IMR-90 (cell line): ENCODE data around the gene UTP11. TPM values are rescaled to one million over a fixed set of nuclear protein-coding genes. Genes with fewer than 3 reads are reported as not detected.

Experiments used
- ATAC-seq: fragments of 200-7000 bp; cut with Tn5 transposase; 2 replicates; pipeline ENCODE4 v1.9.1; 2020; ENCODE audit warnings: low read depth, mild to moderate bottlenecking, moderate library complexity
- BruUV-seq: library from RNA; stranded (reverse); fragments of 400-500 nt; replicated peaks from 2 replicates; lab custom pipeline; 2021; lab: Mats Ljungman, UMichigan
- CTCF ChIA-PET: fragments of 300-600 bp; formaldehyde crosslinking; extraction: SDS; loops from one replicate; lab custom pipeline; 2021; ENCODE audit warnings: antibody characterized with exemption; lab: Yijun Ruan, JAX
- POLR2A ChIA-PET: fragments of 300-600 bp; sonication (Branson Sonifier 250); formaldehyde crosslinking; loops from one replicate; lab custom pipeline; 2022; ENCODE audit warnings: antibody characterized with exemption; ENCODE audit not compliant: unreplicated experiment; lab: Charles Lee
- DNase-seq: peaks from one replicate; pipeline ENCODE4 v3.0.0; 2013
- H2AFZ ChIP-seq: replicated peaks from 2 replicates; pipeline ENCODE3; 2013; ENCODE audit warnings: low read length, mild to moderate bottlenecking; ENCODE audit not compliant: poor library complexity
- H2AK5ac ChIP-seq: 2 replicates; pipeline ENCODE4 v1.6.1; 2013; ENCODE audit warnings: low read depth, low read length, inconsistent platforms
- H2AK9ac ChIP-seq: replicated peaks from 2 replicates; pipeline ENCODE3; 2013; ENCODE audit warnings: mild to moderate bottlenecking, low read depth, low read length, moderate library complexity; ENCODE audit not compliant: poor library complexity
- H2BK120ac ChIP-seq: 2 replicates; pipeline ENCODE4 v1.6.1; 2013; ENCODE audit warnings: low read depth, low read length, inconsistent platforms
- H2BK15ac ChIP-seq: 3 replicates; pipeline ENCODE4 v1.6.1; 2013; ENCODE audit warnings: low read depth, low read length, inconsistent platforms
- H2BK20ac ChIP-seq: 2 replicates; pipeline ENCODE4 v1.6.1; 2013; ENCODE audit warnings: low read depth, mild to moderate bottlenecking, inconsistent platforms, low read length, moderate library complexity
- H2BK5ac ChIP-seq: 2 replicates; pipeline ENCODE4 v1.6.1; 2013; ENCODE audit warnings: mild to moderate bottlenecking, low read depth, low read length, inconsistent platforms; ENCODE audit not compliant: poor library complexity, severe bottlenecking
- H3K14ac ChIP-seq: replicated peaks from 2 replicates; pipeline ENCODE4 v1.6.1; 2013; ENCODE audit warnings: low read depth, low read length, inconsistent platforms
- H3K18ac ChIP-seq: 2 replicates; pipeline ENCODE4 v1.6.1; 2013; ENCODE audit warnings: low read depth, low read length, control low read depth
- H3K23ac ChIP-seq: 2 replicates; pipeline ENCODE4 v1.6.1; 2013; ENCODE audit warnings: low read depth, low read length, inconsistent platforms
- H3K27ac ChIP-seq: 2 replicates; pipeline ENCODE4 v1.5.1; 2013; ENCODE audit warnings: mild to moderate bottlenecking, control low read depth, low read length; ENCODE audit not compliant: insufficient read depth
- H3K27me3 ChIP-seq: 2 replicates; pipeline ENCODE4 v1.6.1; 2013; ENCODE audit warnings: low read length; ENCODE audit not compliant: control insufficient read depth, insufficient read depth
- H3K36me3 ChIP-seq: 2 replicates; pipeline ENCODE4 v1.6.1; 2013; ENCODE audit warnings: low read length, mixed read lengths; ENCODE audit not compliant: control insufficient read depth, insufficient read depth
- H3K4ac ChIP-seq: 2 replicates; pipeline ENCODE4 v1.6.1; 2013; ENCODE audit warnings: low read depth, low read length, inconsistent platforms
- H3K4me1 ChIP-seq: 2 replicates; pipeline ENCODE4 v1.6.1; 2013; ENCODE audit warnings: low read length, mixed read lengths; ENCODE audit not compliant: control insufficient read depth, insufficient read depth
- H3K4me2 ChIP-seq: 2 replicates; pipeline ENCODE4 v1.6.1; 2013; ENCODE audit warnings: low read depth, mild to moderate bottlenecking, control low read depth, low read length, moderate library complexity
- H3K4me3 ChIP-seq: 2 replicates; pipeline ENCODE4 v1.5.1; 2013; ENCODE audit warnings: low read depth, mild to moderate bottlenecking, control low read depth, low read length, moderate library complexity; ENCODE audit not compliant: insufficient read depth
- H3K56ac ChIP-seq: 2 replicates; pipeline ENCODE4 v1.6.1; 2013; ENCODE audit warnings: low read length, inconsistent platforms; ENCODE audit not compliant: insufficient read depth; ENCODE audit errors: extremely low read depth
- H3K79me1 ChIP-seq, 2 experiments: 2 replicates each; pipeline ENCODE4 v1.6.1; 2013; ENCODE audit warnings: low read length in 2 of 2, inconsistent platforms in 1 of 2, low read depth in 1 of 2
- H3K9ac ChIP-seq: 2 replicates; pipeline ENCODE4 v1.6.1; 2013; ENCODE audit warnings: low read depth, low read length, control low read depth
- H3K9me1 ChIP-seq: 2 replicates; pipeline ENCODE4 v1.6.1; 2013; ENCODE audit warnings: low read length, inconsistent platforms; ENCODE audit not compliant: insufficient read depth
- H3K9me3 ChIP-seq: 2 replicates; pipeline ENCODE4 v1.6.1; 2013; ENCODE audit warnings: low read length; ENCODE audit not compliant: control insufficient read depth, insufficient read depth
- H4K20me1 ChIP-seq: 2 replicates; pipeline ENCODE4 v1.6.1; 2013; ENCODE audit warnings: low read length, inconsistent platforms; ENCODE audit not compliant: insufficient read depth
- H4K5ac ChIP-seq: 2 replicates; pipeline ENCODE4 v1.6.1; 2013; ENCODE audit warnings: mild to moderate bottlenecking, low read depth, low read length, control low read depth
- H4K8ac ChIP-seq, 2 experiments: 2 replicates each; pipeline ENCODE4 v1.6.1; 2013; ENCODE audit warnings: low read depth in 2 of 2, low read length in 2 of 2, control low read depth in 1 of 2, inconsistent platforms in 1 of 2
- H4K91ac ChIP-seq: 2 replicates; pipeline ENCODE4 v1.6.1; 2013; ENCODE audit warnings: low read depth, low read length, inconsistent platforms; ENCODE audit not compliant: insufficient read depth
- BHLHE40 ChIP-seq: fragments of 150-350 bp; IDR thresholded peaks from 2 replicates; pipeline ENCODE4 v1.6.1; 2016; ENCODE audit warnings: mild to moderate bottlenecking, low read depth, low read length
- CEBPB ChIP-seq: IDR thresholded peaks from 2 replicates; pipeline ENCODE4 v1.6.1; 2012; ENCODE audit warnings: low read depth, low read length, improper control_type of control experiment
- CHD1 ChIP-seq: IDR thresholded peaks from 2 replicates; pipeline ENCODE4 v1.6.1; 2012; ENCODE audit warnings: low read depth, low read length, improper control_type of control experiment
- CTCF ChIP-seq: conservative IDR thresholded peaks from 2 replicates; pipeline ENCODE4 v1.5.1; 2012; ENCODE audit warnings: mild to moderate bottlenecking, low read depth, low read length, improper control_type of control experiment
- ELK1 ChIP-seq: fragments of 150-350 bp; IDR thresholded peaks from 2 replicates; pipeline ENCODE4 v1.6.1; 2016; ENCODE audit warnings: low read depth, mild to moderate bottlenecking, low read length, moderate library complexity, borderline replicate concordance
- FOS ChIP-seq: fragments of 150-350 bp; IDR thresholded peaks from 2 replicates; pipeline ENCODE4 v1.6.1; 2016; ENCODE audit warnings: low read depth, low read length
- MAFK ChIP-seq: IDR thresholded peaks from 2 replicates; pipeline ENCODE4 v1.6.1; 2012; ENCODE audit warnings: low read depth, low read length, improper control_type of control experiment
- MAZ ChIP-seq: IDR thresholded peaks from 2 replicates; pipeline ENCODE4 v1.6.1; 2012; ENCODE audit warnings: low read depth, mild to moderate bottlenecking, low read length, improper control_type of control experiment, moderate library complexity, borderline replicate concordance
- MXI1 ChIP-seq: IDR thresholded peaks from 2 replicates; pipeline ENCODE4 v1.6.1; 2012; ENCODE audit warnings: low read depth, mild to moderate bottlenecking, low read length, moderate library complexity, borderline replicate concordance
- NFE2L2 ChIP-seq: fragments of 150-350 bp; IDR thresholded peaks from 2 replicates; pipeline ENCODE4 v1.6.1; 2016; ENCODE audit warnings: low read depth, mild to moderate bottlenecking, low read length
- POLR2A ChIP-seq: IDR thresholded peaks from 2 replicates; pipeline ENCODE4 v1.6.1; 2012; ENCODE audit warnings: mild to moderate bottlenecking, low read depth, low read length
- RAD21 ChIP-seq: IDR thresholded peaks from 2 replicates; pipeline ENCODE4 v1.6.1; 2012; ENCODE audit warnings: low read length, improper control_type of control experiment
- RCOR1 ChIP-seq: IDR thresholded peaks from 2 replicates; pipeline ENCODE4 v1.6.1; 2012; ENCODE audit warnings: mild to moderate bottlenecking, low read length, improper control_type of control experiment; ENCODE audit not compliant: insufficient replicate concordance
- RFX5 ChIP-seq: IDR thresholded peaks from 2 replicates; pipeline ENCODE4 v1.8.0; 2012; ENCODE audit warnings: low read depth, mild to moderate bottlenecking, low read length, moderate library complexity
- SMC3 ChIP-seq: fragments of 150-350 bp; IDR thresholded peaks from 2 replicates; pipeline ENCODE4 v1.6.1; 2016; ENCODE audit warnings: low read depth, mild to moderate bottlenecking, antibody characterized with exemption, low read length, moderate library complexity
- USF2 ChIP-seq: fragments of 150-350 bp; IDR thresholded peaks from 2 replicates; pipeline ENCODE4 v1.6.1; 2017; ENCODE audit warnings: mild to moderate bottlenecking, antibody characterized with exemption, low read length, low read depth
- WGBS, 2 experiments: methylation state at CpG; one replicate each; pipeline versions ENCODE4 v1.1.5 to v1.1.7; 2013; ENCODE audit warnings: missing lambda C conversion rate in 2 of 2; ENCODE audit not compliant: insufficient read length in 1 of 2; ENCODE audit errors: extremely low coverage in 2 of 2; 5-methylcytosine and 5-hydroxymethylcytosine counted together
- dilution Hi-C: fragments of 300-500 bp; cut with HindIII; formaldehyde crosslinking; loops from one replicate; pipeline ENCODE4 v1.14.3; 2018; ENCODE audit warnings: low sequenced_read_pairs; ENCODE audit not compliant: unreplicated experiment
- in situ Hi-C: fragments of 300-500 bp; cut with MboI; formaldehyde crosslinking; loops from 3 replicates; pipeline ENCODE4 v1.14.3; 2019; ENCODE audit warnings: low sequenced_read_pairs, inconsistent platforms, mixed read lengths
- intact Hi-C: fragments of 100-400 bp; cut with micrococcal nuclease; formaldehyde crosslinking; loops from 2 replicates; pipeline ENCODE4 v1.10.0; 2022
- polyA plus RNA-seq, 3 experiments: library from polyadenylated mRNA; depleted of rRNA; stranded (reverse); fragments of >200 nt; gene quantifications; 2 replicates each; pipeline ENCODE4 v1.2.3, GENCODE V29; 2012; ENCODE audit warnings: low replicate concordance in 1 of 3
- total RNA-seq: library from RNA; depleted of rRNA; stranded (reverse); fragments of >200 nt; gene quantifications from 2 replicates; pipeline ENCODE4 v1.2.3, GENCODE V29; 2012

UTP11 gene
- total and polyA plus RNA-seq, 2 of the 4 experiments (the other 2 are of a cell fraction): 22.0 to 27.8 TPM

GRCh38 chr1:37983546-37983945 is 29.0 kb upstream of the UTP11 start:
- ATAC-seq: no peak
- Histone ChIP-seq H2AK5ac (no peak overlapping the region), H3K14ac (no peak overlapping the region), H3K4me1 (no peaks in the 10 kb centered on the region), H4K91ac (no peak overlapping the region), H3K56ac (no peak overlapping the region), H4K5ac (no peak overlapping the region), H2BK15ac (no peak overlapping the region), H3K79me1 (peaks cover 14 to 21% of the 10 kb centered on the region in 2 experiments; a peak in 3 of 4 replicates), H3K18ac (no peak overlapping the region), H3K9me3 (no peaks in the 10 kb centered on the region), H3K4me3 (no peak overlapping the region), H3K36me3 (peaks cover 46% of the 10 kb centered on the region), H2BK5ac (no peak overlapping the region), H2BK20ac (no peak overlapping the region), H3K27ac (no peak overlapping the region), H2AFZ (no peak overlapping the region), H3K9me1 (no peaks in the 10 kb centered on the region), H2BK120ac (no peak overlapping the region), H3K27me3 (no peaks in the 10 kb centered on the region), H3K4me2 (no peak overlapping the region), H3K4ac (no peak overlapping the region), H3K23ac (no peak overlapping the region), H4K20me1 (no peaks in the 10 kb centered on the region), H4K8ac (no peak overlapping the region), H2AK9ac (no peak overlapping the region), H3K9ac (no peak overlapping the region)
- in situ Hi-C loops: loop anchor here (5.0 kb wide), 1 partner anchor 116 kb away; no protein-coding TSS in a partner anchor
- no peak for DNase-seq
- POLR2A ChIA-PET: no interaction called here
- dilution Hi-C loops: no loop called here
- TF ChIP-seq FOS: no peak
- TF ChIP-seq MAZ: no peak
- TF ChIP-seq BHLHE40: no peak
- no peak for TF ChIP-seq POLR2A
- TF ChIP-seq RCOR1: no peak
- TF ChIP-seq MXI1: no peak
- TF ChIP-seq CEBPB: no peak
- no peak for TF ChIP-seq RFX5
- no peak for TF ChIP-seq RAD21
- TF ChIP-seq USF2: no peak
- no peak for TF ChIP-seq NFE2L2
- TF ChIP-seq CTCF: no peak
- no peak for TF ChIP-seq MAFK
- no peak for TF ChIP-seq SMC3
- TF ChIP-seq CHD1: no peak
- TF ChIP-seq ELK1: no peak
- CTCF ChIA-PET: interaction anchor here (0.7 kb wide), 1 partner anchor 469 kb away, joined by 5 read pairs; no protein-coding TSS in a partner anchor
- BruUV-seq: no TSS peak
- no CpG with 5 or more reads among the region's 2 CpGs for WGBS, 2 experiments
- intact Hi-C loops: no loop called here
